NT2/D1 (cell line): ENCODE results near the gene SMIM11.
"Not testable (repeated sequence)": the region's sequence is repeated elsewhere in the genome, so short reads cannot be mapped to it uniquely, and the experiment has no call there.

Experiments
- DNase-seq: peaks from one replicate; pipeline ENCODE4 v3.0.0-alpha.2; 2011; ENCODE audit warnings: low read depth, low spot score
- H3K27me3 ChIP-seq: 2 replicates; pipeline ENCODE4 v1.6.0; 2011; ENCODE audit warnings: mild to moderate bottlenecking; ENCODE audit not compliant: insufficient read length, insufficient read depth
- H3K36me3 ChIP-seq: 2 replicates; pipeline ENCODE4 v1.6.1; 2011; ENCODE audit warnings: mild to moderate bottlenecking, low read length, mixed read lengths; ENCODE audit not compliant: insufficient read depth, insufficient read length
- H3K4me1 ChIP-seq: 2 replicates; pipeline ENCODE4 v1.5.1; 2011; ENCODE audit not compliant: insufficient read depth, insufficient read length
- H3K4me3 ChIP-seq: 2 replicates; pipeline ENCODE4 v1.5.1; 2011; ENCODE audit warnings: low read depth; ENCODE audit not compliant: insufficient read length
- H3K9ac ChIP-seq: 2 replicates; pipeline ENCODE4 v1.6.0; 2011; ENCODE audit warnings: low read depth; ENCODE audit not compliant: insufficient read length
- H3K9me3 ChIP-seq: 2 replicates; pipeline ENCODE4 v1.5.1; 2011; ENCODE audit warnings: mild to moderate bottlenecking, low read length; ENCODE audit not compliant: insufficient read depth
- SUZ12 ChIP-seq: IDR thresholded peaks from 2 replicates; pipeline ENCODE4 v1.6.1; 2011; ENCODE audit not compliant: insufficient read length, insufficient read depth; ENCODE audit errors: extremely low read depth
- YY1 ChIP-seq: IDR thresholded peaks from 2 replicates; pipeline ENCODE4 v1.6.1; 2011; ENCODE audit not compliant: insufficient read length, insufficient read depth
- ZNF274 ChIP-seq: IDR thresholded peaks from 2 replicates; pipeline ENCODE4 v1.6.1; 2011; ENCODE audit warnings: mild to moderate bottlenecking, low read depth, low read length

SMIM11 gene

DNA sequence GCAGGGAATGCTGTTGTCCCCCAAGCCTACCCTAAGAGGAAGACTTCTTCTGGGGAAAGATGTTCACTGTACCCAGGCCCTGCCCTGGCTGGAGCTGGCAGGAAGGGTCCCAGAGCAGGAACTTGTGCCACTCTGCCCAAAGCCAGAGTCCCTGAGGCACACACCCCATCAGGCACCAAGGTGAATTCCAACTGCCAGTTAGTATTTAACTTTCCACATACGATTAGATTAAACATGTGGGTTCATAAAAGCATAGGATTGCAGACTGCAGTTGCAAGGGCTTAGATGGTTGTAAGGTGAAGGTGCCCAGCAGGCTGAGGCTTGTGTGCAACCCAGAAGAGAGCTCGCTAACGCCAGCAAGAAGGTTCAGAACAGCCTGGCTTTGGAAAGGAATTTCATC lies 11.6 kb upstream of the SMIM11 start, which contains the start of gene KCNE2:
KCNE2 (plus strand) TSS at position 274 of the 400 bp plus-strand sequence. CDS start 6,473 bp downstream, outside the sequence.
- TF ChIP-seq YY1 (no peak), SUZ12 (no peak), ZNF274 (no peak)
- Histone ChIP-seq H3K4me3 (no peak within 1 kb of the TSS), H3K9me3 (0 out of 2 replicates have a peak, but pooled peaks cover 3% of the 10 kb centered on the region), H3K27me3 (no peaks in the 10 kb centered on the region), H3K36me3 (no peaks in the 10 kb centered on the region), H3K9ac (no peak within 1 kb of the TSS), H3K4me1 (no peaks in the 10 kb centered on the region)
- DNase-seq = no peak

DNA sequence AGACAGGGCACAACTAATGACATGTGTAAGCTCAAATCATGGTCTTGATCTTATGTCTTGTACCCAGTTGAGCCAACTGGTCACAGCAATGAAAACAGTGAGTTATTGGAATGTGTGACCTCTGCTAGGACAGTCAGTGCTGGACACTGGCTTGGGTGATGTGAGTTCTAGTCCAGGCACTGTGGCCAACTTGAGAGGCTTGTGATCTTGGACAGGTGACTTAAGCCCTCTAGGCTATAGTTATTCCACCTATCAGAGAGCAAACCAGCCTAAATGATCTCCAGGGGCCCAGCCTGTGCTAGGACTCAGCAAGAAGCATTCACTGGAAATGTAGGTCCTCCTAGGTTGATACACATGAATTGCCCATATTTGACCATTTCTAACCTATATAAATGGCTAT lies 10.4 kb upstream of the SMIM11 start:
- no peak for DNase-seq
- no peaks in the 10 kb centered on the region for H3K27me3 ChIP-seq
- H3K4me1 ChIP-seq = no peaks in the 10 kb centered on the region
- H3K9ac ChIP-seq = no peak overlapping the region
- H3K36me3 ChIP-seq = no peaks in the 10 kb centered on the region
- TF ChIP-seq ZNF274 (no peak), YY1 (no peak), SUZ12 (no peak)
- no peaks in the 10 kb centered on the region for H3K9me3 ChIP-seq
- H3K4me3 ChIP-seq = no peak overlapping the region

DNA sequence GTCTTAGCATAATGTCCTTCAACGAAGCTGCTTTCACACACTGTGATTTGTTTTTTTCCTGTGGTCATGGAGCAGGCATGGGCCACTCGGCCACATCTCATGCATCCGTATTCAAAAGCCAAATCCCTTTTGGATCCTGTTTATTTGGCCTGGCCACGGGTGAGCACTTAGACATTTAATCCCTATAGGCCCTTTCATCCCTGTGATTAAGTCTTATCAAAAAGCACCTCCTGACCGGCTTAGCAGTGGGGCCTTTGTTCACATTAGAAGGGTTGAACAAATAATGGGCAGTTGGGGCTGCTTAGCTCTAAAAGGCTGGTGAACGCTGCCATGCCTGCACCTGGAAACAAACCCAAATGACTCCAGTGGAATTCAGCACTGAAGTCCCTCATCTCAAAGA lies 9.5 kb upstream of the SMIM11 start:
- TF ChIP-seq ZNF274 (no peak), SUZ12 (no peak), YY1 (no peak)
- Histone ChIP-seq H3K9ac (no peak overlapping the region), H3K4me1 (no peaks in the 10 kb centered on the region), H3K36me3 (no peaks in the 10 kb centered on the region), H3K27me3 (no peaks in the 10 kb centered on the region), H3K4me3 (no peak overlapping the region), H3K9me3 (no peaks in the 10 kb centered on the region)
- DNase-seq = no peak

DNA sequence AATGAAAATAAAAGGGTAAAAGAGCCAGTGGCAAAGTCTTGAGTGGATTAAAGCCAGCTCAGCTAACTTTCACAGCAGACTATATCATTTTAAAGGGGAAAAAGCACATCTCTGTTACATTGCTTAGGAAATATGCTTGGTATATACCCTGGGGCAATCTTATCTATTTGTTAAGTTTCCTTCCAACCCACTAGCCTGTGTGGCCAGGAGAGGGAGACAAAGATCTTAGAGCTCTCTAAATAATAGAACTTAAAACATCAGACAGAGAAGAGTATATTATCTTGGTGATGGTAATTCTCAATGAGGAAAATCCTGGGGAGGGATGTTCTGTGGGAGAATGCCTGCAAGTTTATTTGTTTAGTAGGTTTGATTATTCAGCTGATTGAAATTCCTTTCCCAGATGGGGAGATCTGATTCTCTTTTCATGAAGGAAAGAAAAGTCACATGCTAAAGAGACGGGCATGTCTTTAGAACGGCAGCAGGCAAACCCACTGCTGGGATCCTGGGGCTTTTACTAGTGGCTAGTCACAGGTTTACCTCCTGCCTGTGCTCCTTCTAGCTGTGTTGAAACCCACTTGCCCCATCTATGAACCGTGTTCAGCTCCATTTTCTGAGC lies 7.9 kb upstream of the SMIM11 start:
- Histone ChIP-seq H3K4me3 (no peak overlapping the region), H3K9me3 (no peaks in the 10 kb centered on the region), H3K4me1 (no peaks in the 10 kb centered on the region), H3K9ac (no peak overlapping the region), H3K36me3 (no peaks in the 10 kb centered on the region), H3K27me3 (no peaks in the 10 kb centered on the region)
- no peak for TF ChIP-seq ZNF274
- TF ChIP-seq YY1 = no peak
- TF ChIP-seq SUZ12 = no peak
- peak; percentile 74 for DNase-seq

DNA sequence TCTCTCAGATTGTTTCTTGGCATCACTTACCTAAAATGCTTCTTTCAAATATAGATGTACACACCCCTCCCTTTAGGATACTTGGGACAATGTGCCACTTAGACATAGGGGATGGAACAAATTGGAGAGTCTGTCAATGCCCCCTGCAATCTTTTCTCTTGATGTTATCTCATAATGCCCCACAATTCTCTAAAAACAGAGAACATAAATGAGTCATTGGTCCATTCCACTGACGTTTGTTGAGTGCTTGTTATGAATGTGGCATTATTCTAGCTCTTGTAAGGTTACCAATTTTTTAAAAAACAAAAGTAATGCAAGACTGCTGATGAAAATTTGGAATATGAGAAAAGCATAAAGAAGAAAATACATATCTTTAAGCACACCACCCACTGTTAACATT lies 5.6 kb upstream of the SMIM11 start:
- H3K27me3 ChIP-seq = no peaks in the 10 kb centered on the region
- TF ChIP-seq YY1 (no peak), SUZ12 (no peak), ZNF274 (no peak)
- no peak overlapping the region for H3K9ac ChIP-seq
- no peaks in the 10 kb centered on the region for H3K9me3 ChIP-seq
- no peaks in the 10 kb centered on the region for H3K4me1 ChIP-seq
- no peak for DNase-seq
- H3K4me3 ChIP-seq = no peak overlapping the region
- no peaks in the 10 kb centered on the region for H3K36me3 ChIP-seq

DNA sequence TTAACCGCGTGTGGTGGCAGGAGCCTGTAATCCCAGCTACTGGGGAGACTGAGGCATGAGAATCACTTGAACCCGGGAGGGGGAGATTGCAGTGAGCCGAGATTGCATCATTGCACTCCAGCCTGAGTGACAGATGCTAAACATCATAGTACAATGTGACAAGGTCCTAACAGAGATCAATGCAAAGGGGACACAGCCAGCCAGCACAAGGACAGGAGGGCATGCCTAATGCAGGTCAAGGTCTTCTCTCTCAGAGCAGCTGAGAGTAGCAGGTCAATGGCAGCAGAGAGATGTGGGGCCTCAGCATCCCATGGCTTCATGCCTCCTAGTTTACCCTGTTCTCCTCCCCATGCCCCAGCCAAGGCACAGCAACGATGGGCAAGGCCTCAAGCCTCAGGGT lies 3.0 kb upstream of the SMIM11 start:
- Histone ChIP-seq H3K9ac (no peak overlapping the region), H3K4me1 (no peaks in the 10 kb centered on the region), H3K27me3 (no peaks in the 10 kb centered on the region), H3K4me3 (no peak overlapping the region), H3K36me3 (no peaks in the 10 kb centered on the region), H3K9me3 (no peaks in the 10 kb centered on the region)
- DNase-seq = no peak
- no peak for TF ChIP-seq ZNF274
- TF ChIP-seq SUZ12 = no peak
- TF ChIP-seq YY1 = no peak

DNA sequence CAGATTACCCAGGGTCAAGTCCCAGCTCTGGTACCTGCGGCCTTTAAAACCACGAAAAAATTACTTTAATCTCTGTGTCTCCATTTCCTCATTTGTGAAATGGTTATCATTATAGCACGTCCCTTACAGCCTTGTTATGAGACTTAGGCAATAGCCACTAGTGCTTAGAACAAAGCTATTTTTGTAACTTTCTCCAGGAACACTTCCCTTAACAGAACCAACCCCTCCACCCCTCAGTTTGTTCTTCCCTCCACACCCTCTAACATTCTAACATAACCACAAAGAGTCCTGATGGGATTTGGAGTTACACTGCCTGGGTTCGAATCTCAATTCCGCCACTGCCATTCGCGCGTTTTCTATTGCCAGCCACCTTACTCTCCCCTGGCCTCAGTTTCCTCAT lies 845 bp upstream of the SMIM11 start:
- not testable (repeated sequence) for H3K36me3 ChIP-seq, H3K9ac ChIP-seq, H3K9me3 ChIP-seq, DNase-seq, H3K27me3 ChIP-seq, H3K4me3 ChIP-seq, H3K4me1 ChIP-seq

DNA sequence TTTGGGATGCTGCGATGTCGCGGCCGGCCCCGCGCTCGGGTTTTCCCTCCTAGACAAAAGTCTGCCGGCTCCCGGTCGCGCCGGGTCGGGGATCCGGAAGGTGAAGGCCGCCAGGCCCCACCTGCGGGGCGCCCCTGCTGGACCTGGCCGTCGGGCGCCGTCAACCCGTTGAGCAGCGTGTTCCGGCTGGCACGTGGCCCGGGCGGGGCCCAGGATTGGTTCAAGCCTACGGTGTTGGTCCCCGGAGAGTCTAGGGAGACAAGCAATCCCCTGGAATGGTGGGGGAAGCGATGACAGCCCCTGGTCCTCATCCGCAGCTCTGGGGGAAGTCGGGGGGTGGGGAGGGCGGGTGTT lies 289 bp downstream of the SMIM11 start:
- H3K9me3 ChIP-seq, DNase-seq, H3K4me3 ChIP-seq, H3K36me3 ChIP-seq, H3K4me1 ChIP-seq, H3K27me3 ChIP-seq, H3K9ac ChIP-seq: not testable (repeated sequence)

DNA sequence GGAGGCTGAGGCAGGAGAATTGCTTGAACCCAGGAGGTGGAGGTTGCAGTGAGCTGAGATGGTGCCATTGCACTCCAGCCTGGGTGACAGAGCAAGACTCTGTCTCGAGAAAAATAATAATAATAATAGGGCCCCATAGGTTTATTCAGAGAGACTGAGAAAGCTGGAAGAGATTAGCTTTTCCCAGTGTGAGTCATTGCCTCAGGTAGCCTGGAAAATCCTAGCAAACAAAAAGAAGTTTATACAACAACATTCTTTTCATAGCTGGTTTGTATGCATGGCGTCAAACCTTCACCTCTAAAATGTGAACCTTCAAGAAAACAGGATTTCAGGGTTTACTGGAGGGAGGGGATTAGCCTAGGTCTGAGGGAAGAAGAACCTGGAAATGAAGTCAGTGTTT lies 7.8 kb downstream of the SMIM11 start:
- not testable (repeated sequence) for DNase-seq, H3K4me1 ChIP-seq, H3K4me3 ChIP-seq, H3K36me3 ChIP-seq, H3K27me3 ChIP-seq, H3K9me3 ChIP-seq, H3K9ac ChIP-seq

DNA sequence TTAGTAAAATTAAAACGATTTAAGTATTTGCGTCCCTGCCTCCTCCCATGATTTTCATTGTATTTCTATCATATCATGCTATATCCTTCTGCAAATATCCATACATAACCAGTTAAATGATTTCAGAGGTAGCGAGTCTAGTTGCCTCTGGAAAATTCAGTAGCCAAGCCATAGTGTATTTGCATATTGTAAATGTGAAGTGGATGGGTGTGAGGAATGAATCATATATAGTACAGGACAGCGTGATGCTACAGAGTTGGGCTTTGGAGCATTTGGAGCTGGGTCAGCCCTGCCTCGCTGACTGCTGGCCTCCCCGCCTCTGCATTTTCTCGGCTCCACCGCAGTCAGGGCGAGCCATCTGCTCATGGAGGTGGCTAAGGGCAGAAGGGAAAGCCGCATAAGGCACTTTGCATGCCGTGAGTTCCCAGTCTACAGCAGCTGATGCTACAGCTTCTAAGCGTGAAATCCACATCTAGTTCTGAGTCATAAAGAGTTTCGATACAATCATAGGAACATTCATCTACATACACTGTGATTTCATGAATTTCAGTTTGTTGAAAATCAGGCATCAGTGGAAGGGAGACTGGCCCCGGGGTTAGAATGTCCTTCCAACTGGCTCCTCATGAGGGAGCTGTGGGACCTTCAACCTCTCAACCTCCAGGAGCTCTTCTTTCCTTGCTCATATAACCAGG lies 8.6 kb downstream of the SMIM11 start:
- not testable (repeated sequence) for H3K9ac ChIP-seq, H3K27me3 ChIP-seq, H3K4me3 ChIP-seq, H3K36me3 ChIP-seq, H3K9me3 ChIP-seq, DNase-seq, H3K4me1 ChIP-seq
